Stromal cell of bone marrow (primary cell): ENCODE data around the gene HERC3.
"Not testable (repeated sequence)": the region's sequence is repeated elsewhere in the genome, so short reads cannot be mapped to it uniquely, and the experiment has no call there.

ENCODE experiments used
- DNase-seq: peaks from one replicate; pipeline ENCODE4 v3.0.0-alpha.2; 2012; ENCODE audit warnings: low read depth

The HERC3 gene

GRCh38 chr4:88609387-88609786 is 17.1 kb downstream of the HERC3 start:
- DNase-seq, result no peak

DNA sequence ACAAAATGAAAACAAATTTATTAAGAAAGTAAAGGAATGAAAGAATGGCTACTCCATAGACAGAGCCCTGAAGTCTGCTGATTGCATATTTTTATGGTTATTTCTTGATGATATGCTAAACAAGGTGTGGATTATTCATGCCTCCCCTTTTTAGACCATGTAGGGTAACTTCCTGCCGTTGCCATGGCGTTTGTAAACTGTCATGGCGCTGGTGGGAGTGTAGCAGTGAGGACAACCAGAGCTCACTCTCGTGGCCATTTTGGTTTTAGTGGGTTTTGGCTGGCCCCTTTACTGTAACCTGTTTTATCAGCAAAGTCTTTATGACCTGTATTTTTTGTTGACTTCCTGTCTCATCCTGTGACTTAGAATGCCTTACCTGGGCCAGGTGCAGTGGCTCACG is 17.5 kb downstream of the HERC3 start:
- not testable (repeated sequence) for DNase-seq

- DNase-seq, result no peak
These were observed 18.5 kb downstream of the HERC3 start for GRCh38 chr4:88610771-88611170.

DNA sequence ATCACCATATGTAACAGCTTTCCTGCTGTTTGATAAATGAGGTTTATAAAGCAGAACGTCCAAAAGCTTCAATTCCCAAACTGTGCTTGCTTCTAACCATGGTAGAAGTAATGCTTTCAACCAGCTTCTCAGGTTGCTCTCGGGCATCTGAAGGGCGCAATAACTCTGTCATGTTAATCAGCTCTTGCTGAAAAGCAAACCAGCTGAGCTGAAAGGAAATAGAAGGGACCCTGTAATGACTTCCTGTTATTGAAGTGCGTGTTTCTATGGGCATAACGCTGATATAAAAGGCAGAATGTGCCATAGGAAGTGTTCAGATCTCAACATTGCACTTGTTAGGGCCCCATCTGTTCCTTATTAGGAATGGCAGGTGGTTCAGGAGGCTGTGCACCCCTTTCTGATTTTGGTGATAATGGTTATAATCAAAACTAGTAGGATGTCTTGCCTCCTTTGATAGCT is 21.2 kb downstream of the HERC3 start:
- no peak for DNase-seq

DNA sequence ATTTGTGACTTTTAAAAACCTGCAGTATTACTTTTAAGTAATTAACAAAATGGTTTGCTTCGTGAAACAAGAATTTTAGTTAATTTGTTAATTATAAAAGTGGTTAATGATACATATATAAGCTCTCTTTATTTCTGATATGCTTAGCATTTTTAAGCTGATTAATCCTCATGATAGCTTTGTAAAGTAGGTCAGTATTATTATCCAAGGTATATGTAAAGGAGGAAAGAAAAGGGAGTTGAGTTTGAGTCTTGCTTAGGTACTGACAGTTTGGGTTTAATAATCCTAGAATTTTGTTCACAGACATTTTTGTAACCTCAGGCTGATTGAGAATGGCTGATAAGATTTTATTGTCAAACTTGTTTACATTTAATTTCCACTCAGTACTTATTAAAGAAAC is 21.8 kb downstream of the HERC3 start:
- no peak for DNase-seq

DNA sequence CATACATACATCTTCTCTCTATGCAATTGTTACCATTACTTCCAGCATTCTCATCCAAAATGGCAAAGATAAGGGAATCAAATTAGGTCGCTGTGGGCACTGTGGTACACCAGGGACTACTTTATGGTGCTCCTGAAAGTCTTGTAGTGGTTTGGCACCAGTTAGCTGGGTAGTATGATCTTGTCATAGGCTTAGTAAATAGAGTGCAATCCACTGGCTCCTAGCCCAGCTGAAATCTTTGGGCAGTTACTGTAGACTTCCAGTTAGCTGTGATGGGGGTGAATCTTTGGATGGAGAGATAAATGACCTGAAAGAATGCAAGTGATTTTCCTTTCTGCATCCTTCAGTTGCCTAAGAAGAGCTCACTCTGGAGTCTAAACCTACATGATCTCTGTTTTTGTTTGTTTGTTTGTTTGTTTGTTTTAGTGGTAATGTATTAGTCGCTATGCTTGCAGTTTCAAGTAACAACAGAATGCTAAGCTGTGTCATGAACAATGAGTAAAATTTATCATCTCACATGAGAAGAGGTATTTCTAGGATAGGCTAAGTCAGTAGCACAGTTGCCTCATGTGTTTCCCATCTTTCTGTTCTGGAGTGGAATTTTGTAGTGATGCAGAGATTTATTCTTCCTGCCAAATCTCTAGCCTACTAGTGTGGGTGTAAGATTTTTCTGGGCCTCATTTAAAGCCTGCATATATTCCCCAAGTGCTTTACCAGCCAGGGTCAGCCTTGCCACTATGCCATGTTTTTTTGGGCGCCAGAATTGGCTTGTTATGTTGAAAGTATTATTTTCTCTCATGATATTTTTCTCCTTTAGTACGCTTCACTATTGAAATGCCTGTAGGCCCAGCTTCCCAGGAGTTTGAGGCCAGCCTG is 24.2 kb downstream of the HERC3 start:
- peak; percentile 73 for DNase-seq

DNA sequence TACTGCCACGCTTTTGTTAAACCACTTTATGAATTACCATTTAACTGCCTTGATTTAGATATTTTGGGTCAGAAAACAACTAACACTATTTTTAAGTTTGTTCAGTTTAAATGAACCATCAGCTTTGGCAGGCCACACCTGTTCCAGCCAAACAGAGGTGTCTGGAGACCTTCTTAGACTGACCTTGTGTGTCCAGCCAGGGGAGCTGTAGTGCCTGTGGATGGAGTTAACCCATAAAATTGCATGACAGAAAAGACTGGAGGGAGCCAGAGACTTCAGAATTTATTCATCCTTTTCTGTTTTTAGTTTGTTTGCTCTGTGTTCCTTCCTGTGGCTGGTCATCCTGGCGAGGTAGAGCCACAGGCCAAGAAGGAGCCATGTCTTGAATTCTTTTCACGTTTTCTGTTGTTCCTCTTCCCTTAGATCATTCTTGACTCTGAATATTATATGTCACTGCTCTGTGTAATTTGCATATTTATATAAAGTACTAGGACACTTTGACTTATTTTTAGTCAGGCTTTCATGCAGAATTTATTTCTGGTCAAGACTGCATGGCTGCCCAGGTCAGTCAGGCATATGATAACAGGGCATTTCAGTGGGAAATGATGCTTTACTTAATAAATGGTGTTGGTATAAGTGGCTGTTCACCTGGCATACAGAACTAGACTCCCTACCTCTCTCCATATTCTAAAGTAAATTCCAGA is 26.7 kb downstream of the HERC3 start:
- no peak for DNase-seq

DNA sequence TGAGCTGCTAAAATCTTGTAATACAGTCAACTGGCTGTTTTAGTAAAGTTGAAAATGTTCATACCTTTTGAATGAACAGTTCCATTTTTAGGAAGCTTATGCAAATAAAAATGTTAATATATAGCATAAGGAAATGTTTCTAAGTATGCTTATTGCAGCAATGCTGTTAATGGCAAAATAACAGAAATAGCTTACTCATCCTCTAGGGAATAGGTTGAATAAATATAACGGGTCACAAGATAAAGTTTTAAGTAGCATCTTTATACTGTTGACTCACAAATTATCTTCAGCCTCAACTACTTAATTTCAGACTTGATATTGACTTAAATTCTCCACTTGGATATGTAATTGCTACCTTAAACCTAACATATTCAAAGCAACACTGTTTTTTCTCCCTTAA is 27.7 kb downstream of the HERC3 start:
- DNase-seq, result no peak

- DNase-seq, result no peak
These were observed 29.6 kb downstream of the HERC3 start for GRCh38 chr4:88621763-88622327.

- DNase-seq, result peak; percentile 89
These were observed 30.8 kb downstream of the HERC3 start for GRCh38 chr4:88623097-88623496.

DNA sequence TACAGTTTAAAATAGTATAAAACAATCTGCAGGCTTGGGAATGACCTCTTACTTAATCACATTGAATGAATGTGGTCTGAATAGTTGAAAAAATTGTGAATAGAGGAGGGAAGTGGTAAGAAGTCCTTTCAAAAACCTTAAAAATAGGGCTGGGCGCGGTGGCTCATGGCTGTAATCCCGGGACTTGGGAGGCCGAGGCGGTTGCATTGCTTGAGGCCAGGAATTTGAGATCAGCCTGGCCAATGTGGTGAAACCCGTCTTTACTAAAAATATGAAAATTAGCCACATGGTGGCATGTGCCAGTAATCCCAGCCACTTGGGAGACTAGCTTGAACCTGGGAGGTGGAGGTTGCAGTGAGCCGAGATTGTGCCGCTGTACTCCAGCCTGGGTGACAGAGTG is 36.5 kb downstream of the HERC3 start:
- DNase-seq, result peak; percentile 62

- DNase-seq, result peak; percentile 37
These were observed 37.5 kb downstream of the HERC3 start for GRCh38 chr4:88629826-88630225.

DNA sequence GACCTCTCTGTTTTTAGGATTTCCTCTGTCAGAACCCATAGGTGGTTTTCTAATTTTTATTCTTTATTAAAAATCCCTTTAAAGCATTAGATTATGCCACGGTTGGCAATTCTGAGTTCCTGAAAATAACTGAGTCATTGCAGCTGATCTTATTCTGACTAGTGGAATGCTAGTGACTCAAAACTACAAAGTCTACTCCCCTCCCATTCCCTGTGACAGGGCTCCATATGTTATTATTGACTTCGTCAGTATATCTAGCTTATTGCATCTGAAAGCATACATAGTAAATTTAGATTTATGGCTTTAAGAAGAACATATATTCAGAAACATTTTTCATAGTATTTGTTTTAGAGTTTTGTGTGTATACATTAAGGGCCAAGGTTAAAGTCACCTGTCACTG is 38.5 kb downstream of the HERC3 start:
- peak; percentile 65 for DNase-seq

DNA sequence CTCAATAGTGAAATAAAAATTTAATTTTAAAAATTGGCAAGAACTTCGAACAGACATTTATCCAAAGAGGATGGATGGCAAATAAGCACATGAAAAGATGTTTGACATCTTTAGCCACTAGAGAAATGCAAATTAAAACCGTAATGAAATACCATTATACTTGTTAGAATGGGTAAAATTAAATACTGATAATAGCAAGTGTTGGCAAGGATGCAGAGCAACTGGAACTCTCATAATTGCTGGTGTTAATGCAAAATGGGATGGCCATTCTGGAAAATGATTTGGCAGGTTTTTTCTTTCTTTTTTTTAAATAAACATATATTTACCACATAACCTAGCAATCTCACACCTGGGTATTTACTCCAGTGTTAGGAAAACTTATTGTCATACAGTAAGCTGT is 51.7 kb downstream of the HERC3 start:
- no peak for DNase-seq

DNA sequence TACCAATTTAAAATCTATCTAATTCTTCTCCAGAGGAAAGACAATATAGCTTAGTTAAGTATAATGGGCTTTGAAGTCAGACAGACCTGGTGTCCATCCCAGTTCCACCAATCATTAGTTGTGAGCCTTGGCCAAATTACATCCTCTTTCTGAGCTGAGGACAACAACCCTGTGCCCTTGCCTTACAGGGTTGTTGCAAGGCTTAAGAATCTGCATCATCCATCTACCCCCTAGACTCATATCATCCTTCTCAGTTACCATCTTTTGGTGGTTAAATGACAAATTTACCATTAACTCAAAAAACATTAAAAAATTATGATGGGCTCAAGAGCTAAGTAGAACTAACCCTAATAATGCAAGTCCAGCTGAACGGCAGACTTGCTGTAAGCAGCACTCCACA is 53.7 kb downstream of the HERC3 start:
- no peak for DNase-seq

DNA sequence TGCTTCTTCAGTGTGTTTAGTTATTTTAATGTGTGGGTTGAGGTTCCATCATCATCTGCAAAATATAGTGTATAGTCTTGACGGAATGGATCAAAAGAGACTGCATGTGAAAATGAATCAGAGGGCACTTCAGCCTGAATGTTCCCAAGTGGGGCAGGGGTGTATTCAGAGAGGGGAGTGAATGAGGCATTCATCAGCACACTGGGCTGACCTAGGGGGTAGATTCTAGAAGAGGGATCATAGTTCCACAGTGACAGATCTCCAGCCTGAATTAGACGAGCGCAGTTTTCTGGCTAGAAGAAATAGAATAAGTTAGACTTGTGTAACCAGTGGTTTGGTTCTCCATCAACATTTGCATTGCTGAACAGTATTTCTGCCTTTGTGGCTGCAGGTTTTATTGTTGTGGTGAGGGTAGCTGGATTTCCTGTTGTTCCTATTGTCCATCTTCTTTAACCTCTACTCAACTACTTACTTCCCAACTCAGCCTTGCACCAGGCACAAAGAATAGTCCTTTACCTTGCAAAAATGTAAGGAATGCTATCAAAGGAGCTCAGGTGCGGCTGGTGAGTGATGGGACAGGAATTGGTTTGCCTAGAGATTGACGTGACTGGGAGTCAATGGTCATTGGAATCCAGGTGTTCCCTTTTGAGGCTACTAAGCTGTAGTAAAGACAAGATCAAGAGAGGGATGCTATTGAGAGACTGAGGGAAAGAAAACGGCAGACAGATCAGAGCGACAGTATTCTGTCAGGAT is 54.4 kb downstream of the HERC3 start:
- DNase-seq, result no peak

- DNase-seq, result no peak
These were observed 57.4 kb downstream of the HERC3 start for GRCh38 chr4:88649716-88650115.

DNA sequence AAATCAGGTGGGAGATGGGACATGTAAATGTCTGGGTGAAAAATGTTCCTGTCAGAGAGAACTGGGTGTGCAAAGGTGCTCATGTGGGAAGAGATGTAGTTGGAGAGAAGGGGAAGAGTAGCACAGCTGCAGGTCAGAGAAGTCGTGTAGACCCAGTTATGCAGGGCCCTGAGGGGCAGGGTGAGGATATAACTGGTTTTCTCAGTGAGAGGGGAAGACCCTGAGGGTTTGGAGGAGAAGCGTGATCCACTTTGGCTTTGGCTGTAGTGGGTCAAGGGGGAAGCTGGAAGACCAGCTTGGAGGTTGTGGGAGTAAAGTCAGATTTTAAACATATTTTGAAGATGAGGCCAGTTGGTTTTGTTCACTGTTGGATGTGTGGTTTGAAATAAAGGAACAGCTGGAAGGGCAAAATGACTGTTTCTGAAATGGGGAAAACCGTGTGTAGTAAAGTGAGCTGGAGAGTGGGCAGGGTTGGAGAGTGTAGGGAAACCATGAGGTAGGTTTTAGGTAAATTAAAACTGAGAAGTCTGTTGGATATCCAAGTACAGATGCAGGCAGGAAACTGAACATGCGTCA is 61.2 kb downstream of the HERC3 start:
- DNase-seq, result no peak

- no peak for DNase-seq
These were observed 62.9 kb downstream of the HERC3 start for GRCh38 chr4:88655226-88655625.

DNA sequence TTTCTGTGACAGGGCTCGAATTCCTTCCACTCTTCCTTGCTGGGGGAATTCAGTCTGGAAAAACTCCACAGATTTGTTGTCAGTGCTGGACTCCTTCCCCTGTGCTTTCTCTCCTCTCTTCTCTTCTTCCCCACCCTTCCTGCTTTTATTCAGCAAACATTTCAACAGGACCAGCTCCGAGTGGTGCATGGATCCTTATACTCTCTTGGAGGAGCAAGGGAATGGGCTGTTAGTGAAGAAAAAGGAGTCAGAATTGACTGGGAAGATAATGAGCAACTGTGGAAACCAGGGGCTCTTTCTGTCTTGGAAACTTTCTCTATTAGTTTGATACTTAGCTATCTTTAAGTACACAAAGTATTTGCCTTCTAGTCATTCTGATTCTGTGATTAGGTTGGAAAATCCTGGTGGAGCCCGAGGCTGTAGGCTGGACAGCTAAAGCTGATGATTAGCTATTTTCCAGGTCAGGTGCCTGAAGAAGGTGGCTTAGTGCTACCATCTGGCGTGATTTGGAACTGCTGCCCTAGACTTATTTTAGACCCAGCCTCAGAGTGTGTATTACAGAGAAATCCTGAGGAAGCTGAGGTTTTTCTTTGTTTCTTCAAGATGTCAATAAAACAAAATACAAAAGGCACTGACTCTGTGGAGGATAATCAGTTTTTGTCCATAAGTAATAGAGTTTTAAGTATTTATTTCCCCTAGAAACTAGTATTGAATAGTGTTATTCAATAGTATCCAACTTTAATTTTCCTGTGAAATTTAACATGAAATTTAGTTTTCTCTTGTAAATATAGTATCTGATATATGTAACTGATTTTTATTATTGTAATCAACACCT is 67.0 kb downstream of the HERC3 start:
- peak; percentile 61 for DNase-seq

GRCh38 chr4:88659890-88660208 is 67.6 kb downstream of the HERC3 start:
- DNase-seq, result no peak
